ENCODE measurements around the gene GABBR1. TPM values are rescaled to one million over a fixed set of nuclear protein-coding genes. Genes with fewer than 3 reads are reported as not detected.

GABBR1 gene
- total RNA-seq, 3 donors from 2014 or later: 26.1 to 49.2 (median 48.4) TPM

GRCh38 chr6:29530671-29531310 is 102.2 kb downstream of the GABBR1 start:
- no peak for TF ChIP-seq CTCF (IDR thresholded peaks at IDR 0.05)
- no peak for TF ChIP-seq POLR2A (IDR thresholded peaks at IDR 0.05)
- TF ChIP-seq POLR2AphosphoS5 (IDR thresholded peaks at IDR 0.05): no peak
- no peak overlapping the region for H3K27ac ChIP-seq
- H3K27me3 ChIP-seq: no peaks in the 10 kb centered on the region
- no peak overlapping the region for H3K4me3 ChIP-seq
- DNase-seq (ENCODE audit: low spot score in 2 of 2): no peak
- H3K4me1 ChIP-seq: no peaks in the 10 kb centered on the region
- intact Hi-C loops (cut with DNase I; ENCODE audit: low total_unique reads): no loop called here
- no peaks in the 10 kb centered on the region for H3K9me3 ChIP-seq
- no peaks in the 10 kb centered on the region for H3K36me3 ChIP-seq

GRCh38 chr6:29529956-29530355 is 103.0 kb downstream of the GABBR1 start:
- Histone ChIP-seq H3K4me3 (no peak overlapping the region), H3K9me3 (no peaks in the 10 kb centered on the region), H3K36me3 (no peaks in the 10 kb centered on the region), H3K4me1 (no peaks in the 10 kb centered on the region), H3K27ac (no peak overlapping the region), H3K27me3 (no peaks in the 10 kb centered on the region)
- intact Hi-C loops (cut with DNase I; ENCODE audit: low total_unique reads): no loop called here
- TF ChIP-seq POLR2AphosphoS5 (IDR thresholded peaks at IDR 0.05) (no peak), POLR2A (IDR thresholded peaks at IDR 0.05) (no peak)
- no peak for DNase-seq (ENCODE audit: low spot score in 2 of 2)

- H3K27ac ChIP-seq: no peak overlapping the region
- DNase-seq (ENCODE audit: low spot score in 2 of 2): no peak
- no peaks in the 10 kb centered on the region for H3K27me3 ChIP-seq
- H3K36me3 ChIP-seq: no peaks in the 10 kb centered on the region
- H3K4me3 ChIP-seq: no peak overlapping the region
- no peaks in the 10 kb centered on the region for H3K9me3 ChIP-seq
- no peak for TF ChIP-seq CTCF (IDR thresholded peaks at IDR 0.05)
- TF ChIP-seq POLR2A (IDR thresholded peaks at IDR 0.05): no peak
- intact Hi-C loops (cut with DNase I; ENCODE audit: low total_unique reads): no loop called here
- no peaks in the 10 kb centered on the region for H3K4me1 ChIP-seq
These were observed 103.9 kb downstream of the GABBR1 start for GRCh38 chr6:29528988-29529560.

- no peak for DNase-seq (ENCODE audit: low spot score in 2 of 2)
- Histone ChIP-seq H3K27ac (no peak overlapping the region), H3K4me3 (no peak overlapping the region), H3K4me1 (no peaks in the 10 kb centered on the region), H3K9me3 (no peaks in the 10 kb centered on the region), H3K27me3 (no peaks in the 10 kb centered on the region), H3K36me3 (no peaks in the 10 kb centered on the region)
- intact Hi-C loops (cut with DNase I; ENCODE audit: low total_unique reads): no loop called here
- TF ChIP-seq CTCF (IDR thresholded peaks at IDR 0.05): no peak
- no peak for TF ChIP-seq POLR2A (IDR thresholded peaks at IDR 0.05)
- TF ChIP-seq POLR2AphosphoS5 (IDR thresholded peaks at IDR 0.05): no peak
These were observed 104.6 kb downstream of the GABBR1 start for GRCh38 chr6:29528300-29528931.

GRCh38 chr6:29527564-29527963 is 105.4 kb downstream of the GABBR1 start:
- no peaks in the 10 kb centered on the region for H3K36me3 ChIP-seq
- TF ChIP-seq POLR2AphosphoS5 (IDR thresholded peaks at IDR 0.05): no peak
- no peak for TF ChIP-seq POLR2A (IDR thresholded peaks at IDR 0.05)
- no peak for TF ChIP-seq CTCF (IDR thresholded peaks at IDR 0.05)
- intact Hi-C loops (cut with DNase I; ENCODE audit: low total_unique reads): no loop called here
- H3K4me3 ChIP-seq: no peak overlapping the region
- no peaks in the 10 kb centered on the region for H3K4me1 ChIP-seq
- no peak overlapping the region for H3K27ac ChIP-seq
- DNase-seq (ENCODE audit: low spot score in 2 of 2): no peak
- no peaks in the 10 kb centered on the region for H3K27me3 ChIP-seq
- H3K9me3 ChIP-seq: no peaks in the 10 kb centered on the region

Measured in breast epithelium (tissue), 4 donors.